Trophoblast cell (in vitro differentiated cells and primary cell): ENCODE data around the gene VOPP1.

Experiments
- DNase-seq, 2 donors: peaks; one replicate each; pipeline ENCODE4 v3.0.0-alpha.2; 2016
- H2AFZ ChIP-seq: 2 replicates; pipeline ENCODE4 v1.6.1; 2013; ENCODE audit warnings: low read length, moderate library complexity, mild to moderate bottlenecking; ENCODE audit not compliant: insufficient read depth, poor library complexity
- H2AK5ac ChIP-seq: 2 replicates; pipeline ENCODE4 v1.6.1; 2013; ENCODE audit warnings: mild to moderate bottlenecking, low read length
- H2BK120ac ChIP-seq: 2 replicates; pipeline ENCODE4 v1.6.1; 2013; ENCODE audit warnings: low read length, mild to moderate bottlenecking, moderate library complexity; ENCODE audit not compliant: insufficient read depth, poor library complexity
- H2BK12ac ChIP-seq: 2 replicates; pipeline ENCODE4 v1.6.1; 2013; ENCODE audit warnings: mild to moderate bottlenecking, low read length, moderate library complexity
- H2BK5ac ChIP-seq: 2 replicates; pipeline ENCODE4 v1.6.1; 2013; ENCODE audit warnings: low read length, low read depth, moderate library complexity, mild to moderate bottlenecking; ENCODE audit not compliant: poor library complexity
- H3K14ac ChIP-seq: 2 replicates; pipeline ENCODE4 v1.6.1; 2013; ENCODE audit warnings: mild to moderate bottlenecking, low read length
- H3K18ac ChIP-seq: 2 replicates; pipeline ENCODE4 v1.6.1; 2013; ENCODE audit warnings: mild to moderate bottlenecking, low read length
- H3K23ac ChIP-seq: 2 replicates; pipeline ENCODE4 v1.6.1; 2013; ENCODE audit warnings: low read length
- H3K27ac ChIP-seq: 2 replicates; pipeline ENCODE4 v1.5.1; 2013; ENCODE audit warnings: low read depth, mild to moderate bottlenecking, inconsistent platforms, low read length, moderate library complexity
- H3K27me3 ChIP-seq: 2 replicates; pipeline ENCODE4 v1.6.1; 2013; ENCODE audit warnings: inconsistent platforms, mild to moderate bottlenecking, low read length, moderate library complexity; ENCODE audit not compliant: insufficient read depth
- H3K36me3 ChIP-seq, 2 experiments: 1 replicate in 1 of 2; 2 replicates in 1 of 2; pipeline ENCODE4 v1.6.1; 2013; ENCODE audit warnings: low read length in 2 of 2, mild to moderate bottlenecking in 2 of 2, moderate library complexity in 1 of 2; ENCODE audit not compliant: insufficient read depth in 2 of 2, control insufficient read depth in 1 of 2
- H3K4ac ChIP-seq: 2 replicates; pipeline ENCODE4 v1.6.1; 2013; ENCODE audit warnings: low read depth, mild to moderate bottlenecking, low read length, moderate library complexity
- H3K4me1 ChIP-seq, 2 experiments: 1 replicate in 1 of 2; 2 replicates in 1 of 2; pipeline ENCODE4 v1.6.1; 2013; ENCODE audit warnings: low read length in 2 of 2, mild to moderate bottlenecking in 2 of 2, moderate library complexity in 1 of 2; ENCODE audit not compliant: insufficient read depth in 2 of 2, control insufficient read depth in 1 of 2
- H3K4me2 ChIP-seq: 2 replicates; pipeline ENCODE4 v1.6.1; 2013; ENCODE audit warnings: inconsistent platforms, mild to moderate bottlenecking, low read length, moderate library complexity
- H3K4me3 ChIP-seq: 2 replicates; pipeline ENCODE4 v1.5.1; 2013; ENCODE audit warnings: mild to moderate bottlenecking, low read depth, low read length, inconsistent platforms
- H3K79me1 ChIP-seq: one replicate; pipeline ENCODE4 v1.6.1; 2013; ENCODE audit warnings: low read length
- H3K79me2 ChIP-seq: 2 replicates; pipeline ENCODE4 v1.6.1; 2013; ENCODE audit warnings: low read length, mild to moderate bottlenecking; ENCODE audit not compliant: control insufficient read depth, insufficient read depth, poor library complexity
- H3K9ac ChIP-seq: 2 replicates; pipeline ENCODE4 v1.6.1; 2013; ENCODE audit warnings: mild to moderate bottlenecking, low read length
- H3K9me3 ChIP-seq: 2 replicates; pipeline ENCODE4 v1.6.1; 2013; ENCODE audit warnings: low read depth, mild to moderate bottlenecking, control low read depth, inconsistent platforms, low read length; ENCODE audit not compliant: insufficient read depth
- H4K12ac ChIP-seq: 2 replicates; pipeline ENCODE4 v1.6.1; 2013; ENCODE audit warnings: low read depth, mild to moderate bottlenecking, low read length, moderate library complexity
- H4K8ac ChIP-seq: 2 replicates; pipeline ENCODE4 v1.6.1; 2013; ENCODE audit warnings: low read depth, mild to moderate bottlenecking, low read length, moderate library complexity
- H4K91ac ChIP-seq: one replicate; pipeline ENCODE4 v1.6.1; 2013; ENCODE audit warnings: low read depth, mild to moderate bottlenecking, low read length, moderate library complexity
- WGBS: extraction: QIAGEN DNeasy Blood & Tissue Kit; methylation state at CpG from one replicate; pipeline ENCODE4 v1.1.7; 2013; ENCODE audit warnings: missing lambda C conversion rate; ENCODE audit not compliant: insufficient read length, insufficient coverage; ENCODE audit errors: extremely low coverage; 5-methylcytosine and 5-hydroxymethylcytosine counted together

The VOPP1 gene

GRCh38 chr7:55490099-55490498 is 82.2 kb downstream of the VOPP1 start:
- no peak overlapping the region for H3K4me2 ChIP-seq
- H2AK5ac ChIP-seq = no peak overlapping the region
- no peak overlapping the region for H2BK120ac ChIP-seq
- peaks cover 7 to 8% of the 10 kb centered on the region in 2 experiments for H3K36me3 ChIP-seq
- H2AFZ ChIP-seq = no peak overlapping the region
- no peak overlapping the region for H3K27ac ChIP-seq
- no peak overlapping the region for H4K8ac ChIP-seq
- no peaks in the 10 kb centered on the region for H3K4me1 ChIP-seq
- no peak overlapping the region for H3K4me3 ChIP-seq
- H3K9me3 ChIP-seq = peaks cover 1% of the 10 kb centered on the region
- H4K91ac ChIP-seq = no peak overlapping the region
- no peaks in the 10 kb centered on the region for H3K79me1 ChIP-seq
- no peak overlapping the region for H2BK5ac ChIP-seq
- H3K27me3 ChIP-seq = no peaks in the 10 kb centered on the region
- H3K79me2 ChIP-seq = no peaks in the 10 kb centered on the region
- no peak overlapping the region for H3K18ac ChIP-seq
- H3K4ac ChIP-seq = no peak overlapping the region
- no peak overlapping the region for H3K9ac ChIP-seq
- WGBS = no CpG with 5 or more reads among the region's 5 CpGs
- no peak for DNase-seq
- no peak overlapping the region for H3K14ac ChIP-seq
- H2BK12ac ChIP-seq = no peak overlapping the region
- H4K12ac ChIP-seq = no peak overlapping the region
- no peak overlapping the region for H3K23ac ChIP-seq

- no peak overlapping the region for H3K18ac ChIP-seq
- H2AK5ac ChIP-seq = no peak overlapping the region
- no peak overlapping the region for H4K12ac ChIP-seq
- H4K91ac ChIP-seq = no peak overlapping the region
- no peak overlapping the region for H2BK120ac ChIP-seq
- H3K23ac ChIP-seq = no peak overlapping the region
- H2AFZ ChIP-seq = no peak overlapping the region
- H3K36me3 ChIP-seq = peaks cover 7 to 8% of the 10 kb centered on the region in 2 experiments
- no CpG with 5 or more reads among the region's 6 CpGs for WGBS
- H3K14ac ChIP-seq = no peak overlapping the region
- H3K27me3 ChIP-seq = no peaks in the 10 kb centered on the region
- no peaks in the 10 kb centered on the region for H3K79me1 ChIP-seq
- no peaks in the 10 kb centered on the region for H3K4me1 ChIP-seq
- H3K9ac ChIP-seq = no peak overlapping the region
- H4K8ac ChIP-seq = no peak overlapping the region
- H3K4me2 ChIP-seq = no peak overlapping the region
- no peak for DNase-seq
- no peak overlapping the region for H3K27ac ChIP-seq
- no peak overlapping the region for H3K4me3 ChIP-seq
- peaks cover 1% of the 10 kb centered on the region for H3K9me3 ChIP-seq
- no peak overlapping the region for H3K4ac ChIP-seq
- no peaks in the 10 kb centered on the region for H3K79me2 ChIP-seq
- no peak overlapping the region for H2BK5ac ChIP-seq
- no peak overlapping the region for H2BK12ac ChIP-seq
Observed at GRCh38 chr7:55489552-55489951, 82.8 kb downstream of the VOPP1 start.

- Histone ChIP-seq H3K9me3 (peaks cover 1% of the 10 kb centered on the region), H3K4ac (no peak overlapping the region), H4K91ac (no peak overlapping the region), H3K27ac (no peak overlapping the region), H3K79me2 (no peaks in the 10 kb centered on the region), H2BK120ac (no peak overlapping the region), H3K27me3 (no peaks in the 10 kb centered on the region), H3K14ac (no peak overlapping the region), H3K4me2 (no peak overlapping the region), H4K8ac (no peak overlapping the region), H3K4me1 (no peaks in the 10 kb centered on the region), H3K4me3 (no peak overlapping the region), H3K79me1 (no peaks in the 10 kb centered on the region), H3K23ac (no peak overlapping the region), H4K12ac (no peak overlapping the region), H2AK5ac (no peak overlapping the region), H2BK12ac (no peak overlapping the region), H2AFZ (no peak overlapping the region), H2BK5ac (no peak overlapping the region), H3K18ac (no peak overlapping the region), H3K36me3 (peaks cover 7 to 8% of the 10 kb centered on the region in 2 experiments), H3K9ac (no peak overlapping the region)
- no peak for DNase-seq
- WGBS = no CpG with 5 or more reads among the region's 6 CpGs
Observed at GRCh38 chr7:55488804-55489340, 83.4 kb downstream of the VOPP1 start.

GRCh38 chr7:55488216-55488615 is 84.1 kb downstream of the VOPP1 start:
- Histone ChIP-seq H3K18ac (no peak overlapping the region), H3K4me2 (no peak overlapping the region), H2AK5ac (no peak overlapping the region), H2BK5ac (no peak overlapping the region), H3K79me2 (no peaks in the 10 kb centered on the region), H3K79me1 (no peaks in the 10 kb centered on the region), H4K12ac (no peak overlapping the region), H3K14ac (no peak overlapping the region), H3K4me3 (no peak overlapping the region), H2BK120ac (no peak overlapping the region), H3K23ac (no peak overlapping the region), H3K27ac (no peak overlapping the region), H3K27me3 (no peaks in the 10 kb centered on the region), H4K91ac (no peak overlapping the region), H3K9me3 (peaks cover 1% of the 10 kb centered on the region), H2AFZ (no peak overlapping the region), H3K4me1 (no peaks in the 10 kb centered on the region), H3K9ac (no peak overlapping the region), H3K36me3 (peaks cover 7 to 8% of the 10 kb centered on the region in 2 experiments), H2BK12ac (no peak overlapping the region), H3K4ac (no peak overlapping the region), H4K8ac (no peak overlapping the region)
- DNase-seq = no peak
- WGBS = no CpG with 5 or more reads among the region's 6 CpGs
